Measurements from ENCODE around the gene LARGE1. TPM values are rescaled to one million over a fixed set of nuclear protein-coding genes. Genes with fewer than 3 reads are reported as not detected.

The LARGE1 gene
- total RNA-seq, 2 donors from 2014 or later, result 12.5 to 21.1 TPM

DNA sequence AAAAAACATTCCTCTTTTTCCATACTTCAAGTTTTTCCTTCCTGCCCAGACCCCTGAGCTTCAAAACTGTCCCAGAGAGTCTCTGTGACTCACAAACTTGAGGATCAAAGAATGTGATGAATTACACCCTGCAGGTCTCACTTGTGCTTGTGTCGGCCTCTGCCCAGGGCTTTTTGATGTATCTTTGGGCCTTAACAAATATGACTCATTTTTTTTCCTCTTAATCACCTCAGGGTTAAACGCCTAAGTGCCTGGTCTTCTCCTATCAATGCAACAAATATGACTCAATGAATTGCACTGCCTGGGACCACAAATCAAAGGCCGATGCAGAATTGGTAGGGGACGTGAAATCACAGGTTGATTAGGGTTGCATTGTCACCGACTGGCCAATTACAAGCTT lies 267.7 kb downstream of the LARGE1 start:
- no peaks in the 10 kb centered on the region for H3K27me3 ChIP-seq
- DNase-seq, result no peak
- TF ChIP-seq, protein P1, sequence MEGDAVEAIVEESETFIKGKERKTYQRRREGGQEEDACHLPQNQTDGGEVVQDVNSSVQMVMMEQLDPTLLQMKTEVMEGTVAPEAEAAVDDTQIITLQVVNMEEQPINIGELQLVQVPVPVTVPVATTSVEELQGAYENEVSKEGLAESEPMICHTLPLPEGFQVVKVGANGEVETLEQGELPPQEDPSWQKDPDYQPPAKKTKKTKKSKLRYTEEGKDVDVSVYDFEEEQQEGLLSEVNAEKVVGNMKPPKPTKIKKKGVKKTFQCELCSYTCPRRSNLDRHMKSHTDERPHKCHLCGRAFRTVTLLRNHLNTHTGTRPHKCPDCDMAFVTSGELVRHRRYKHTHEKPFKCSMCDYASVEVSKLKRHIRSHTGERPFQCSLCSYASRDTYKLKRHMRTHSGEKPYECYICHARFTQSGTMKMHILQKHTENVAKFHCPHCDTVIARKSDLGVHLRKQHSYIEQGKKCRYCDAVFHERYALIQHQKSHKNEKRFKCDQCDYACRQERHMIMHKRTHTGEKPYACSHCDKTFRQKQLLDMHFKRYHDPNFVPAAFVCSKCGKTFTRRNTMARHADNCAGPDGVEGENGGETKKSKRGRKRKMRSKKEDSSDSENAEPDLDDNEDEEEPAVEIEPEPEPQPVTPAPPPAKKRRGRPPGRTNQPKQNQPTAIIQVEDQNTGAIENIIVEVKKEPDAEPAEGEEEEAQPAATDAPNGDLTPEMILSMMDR (IDR thresholded peaks at IDR 0.05), result no peak
- no peak for TF ChIP-seq POLR2A (IDR thresholded peaks at IDR 0.05)
- ATAC-seq, result no peak
- peaks cover 4% of the 10 kb centered on the region for H3K4me1 ChIP-seq
- intact Hi-C loops (cut with DNase I), result no loop called here
- H3K9me3 ChIP-seq, result no peaks in the 10 kb centered on the region
- H3K36me3 ChIP-seq (replicated peaks in 1 of 2; ENCODE audit: insufficient read depth in 1 of 2, low read depth in 2 of 2), result no peaks in the 10 kb centered on the region
- H3K4me3 ChIP-seq, result no peak overlapping the region
- H3K27ac ChIP-seq, result no peak overlapping the region
- 52 to 57% methylated on average over 5 of the region's 5 CpGs for WGBS, 2 donors

DNA sequence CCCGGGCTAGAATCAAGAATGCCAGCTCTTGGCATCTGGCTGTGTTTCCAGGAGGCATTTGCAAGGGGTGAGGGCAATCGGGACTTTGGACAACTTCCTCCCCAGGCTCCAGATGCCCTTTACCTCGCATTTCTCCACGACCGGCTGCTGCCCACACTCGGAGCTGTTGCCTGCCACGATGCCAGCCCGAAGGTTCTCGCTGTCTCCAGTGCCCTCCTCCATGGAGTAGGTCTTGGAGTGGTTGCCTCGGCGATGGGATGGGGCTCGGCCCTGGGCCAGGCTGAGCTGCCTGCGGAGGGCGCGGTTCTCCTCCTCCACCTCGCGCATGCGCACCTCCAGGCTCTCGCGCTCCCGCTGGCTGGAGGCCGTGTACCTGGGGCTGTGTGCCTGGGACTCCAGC lies 270.0 kb downstream of the LARGE1 start:
- Histone ChIP-seq H3K9me3 (no peaks in the 10 kb centered on the region), H3K4me1 (no peaks in the 10 kb centered on the region), H3K36me3 (replicated peaks in 1 of 2; ENCODE audit: insufficient read depth in 1 of 2, low read depth in 2 of 2) (no peaks in the 10 kb centered on the region), H3K27ac (no peak overlapping the region), H3K27me3 (no peaks in the 10 kb centered on the region), H3K4me3 (no peak overlapping the region)
- intact Hi-C loops (cut with DNase I), result no loop called here
- ATAC-seq, result no peak
- 94 to 96% methylated on average over 8 to 22 of the region's 22 CpGs for WGBS, 2 donors
- no peak for TF ChIP-seq POLR2A (IDR thresholded peaks at IDR 0.05)
- TF ChIP-seq, protein P1 (IDR thresholded peaks at IDR 0.05), result no peak
- no peak for DNase-seq

DNA sequence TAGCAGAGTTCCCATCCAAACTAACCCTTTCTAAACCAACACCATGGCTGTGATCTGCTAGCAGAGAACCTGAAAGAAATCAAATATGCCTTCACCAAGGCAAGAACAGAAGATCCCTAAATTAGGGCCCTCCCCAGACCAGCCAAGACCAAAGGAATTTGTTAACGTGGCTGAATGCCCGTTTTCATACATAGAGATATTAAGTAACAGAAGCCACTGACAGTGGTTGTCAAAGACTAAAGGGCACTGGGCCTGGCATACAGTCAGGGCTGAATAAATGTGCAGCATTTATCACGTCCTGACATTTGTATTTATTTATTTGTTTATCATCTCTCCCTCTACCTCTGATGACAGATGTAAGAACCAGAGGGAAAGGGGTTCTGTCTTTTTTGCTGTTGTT lies 271.8 kb downstream of the LARGE1 start:
- Histone ChIP-seq H3K4me1 (no peaks in the 10 kb centered on the region), H3K27me3 (no peaks in the 10 kb centered on the region), H3K9me3 (no peaks in the 10 kb centered on the region), H3K36me3 (replicated peaks in 1 of 2; ENCODE audit: insufficient read depth in 1 of 2, low read depth in 2 of 2) (no peaks in the 10 kb centered on the region), H3K4me3 (no peak overlapping the region), H3K27ac (no peak overlapping the region)
- ATAC-seq, result no peak
- intact Hi-C loops (cut with DNase I), result no loop called here
- no peak for DNase-seq
- WGBS, 2 donors, result 73 to 85% methylated on average over 3 of the region's 3 CpGs
- TF ChIP-seq POLR2A (IDR thresholded peaks at IDR 0.05), result no peak
- TF ChIP-seq, protein P1 (IDR thresholded peaks at IDR 0.05), result no peak

DNA sequence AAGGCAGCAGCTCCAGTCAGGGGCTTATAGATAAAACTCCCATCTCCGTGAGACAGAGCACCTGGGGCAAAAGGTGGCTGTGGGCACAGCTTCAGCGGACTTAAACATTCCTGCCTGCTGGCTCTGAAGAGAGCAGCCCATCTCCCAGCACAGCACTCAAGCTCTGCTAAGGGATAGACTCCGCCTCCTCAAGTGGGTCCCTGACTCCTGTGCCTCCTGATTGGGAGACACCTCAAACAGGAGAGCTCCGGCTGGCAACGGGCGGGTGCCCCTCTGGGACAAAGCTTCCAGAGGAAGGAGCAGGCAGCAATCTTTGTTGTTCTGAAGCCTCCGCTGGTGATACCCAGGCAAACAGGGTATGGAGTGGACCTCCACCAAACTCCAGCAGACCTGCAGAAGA lies 279.4 kb downstream of the LARGE1 start:
- Histone ChIP-seq H3K27me3 (no peaks in the 10 kb centered on the region), H3K4me3 (no peak overlapping the region), H3K4me1 (no peaks in the 10 kb centered on the region), H3K36me3 (replicated peaks in 1 of 2; ENCODE audit: insufficient read depth in 1 of 2, low read depth in 2 of 2) (no peaks in the 10 kb centered on the region), H3K27ac (no peak overlapping the region), H3K9me3 (no peaks in the 10 kb centered on the region)
- ATAC-seq, result no peak
- DNase-seq, result no peak
- intact Hi-C loops (cut with DNase I), result no loop called here
- WGBS, 2 donors, result 89 to 96% methylated on average over 6 to 7 of the region's 7 CpGs
- TF ChIP-seq, protein P1 (IDR thresholded peaks at IDR 0.05), result no peak
- no peak for TF ChIP-seq POLR2A (IDR thresholded peaks at IDR 0.05)

DNA sequence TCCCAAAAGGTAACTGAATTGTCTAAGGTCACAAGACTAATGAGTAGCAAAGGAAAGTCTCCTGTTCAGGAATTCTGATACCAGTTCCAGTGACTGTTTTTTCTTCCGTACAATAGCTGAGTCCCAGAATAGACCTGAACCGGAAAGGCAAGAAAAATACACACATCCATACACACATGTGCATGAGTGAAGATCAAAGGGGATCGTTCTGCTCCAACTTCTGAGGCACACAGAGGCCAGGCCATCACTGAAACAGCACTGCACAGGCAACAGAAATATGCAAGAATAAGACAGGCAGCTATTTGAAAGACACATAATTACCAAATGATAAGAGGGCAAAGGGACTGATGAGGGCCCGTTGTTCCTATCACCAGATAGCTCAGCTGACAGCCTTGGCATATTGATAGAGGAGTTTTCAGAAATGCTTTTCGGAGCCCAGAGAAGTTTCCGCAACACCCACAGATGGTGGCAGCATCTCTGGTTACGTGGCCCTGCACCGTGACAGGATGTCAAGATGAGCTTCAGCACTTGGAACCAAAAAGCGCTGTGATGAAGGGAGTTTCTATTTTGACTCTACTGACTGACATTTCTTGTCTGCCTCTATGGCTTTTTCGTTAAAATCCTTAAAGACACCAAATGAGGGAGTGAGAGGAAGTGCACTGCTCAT lies 280.6 kb downstream of the LARGE1 start:
- Histone ChIP-seq H3K9me3 (no peaks in the 10 kb centered on the region), H3K4me3 (no peak overlapping the region), H3K27me3 (no peaks in the 10 kb centered on the region), H3K27ac (no peak overlapping the region), H3K4me1 (no peaks in the 10 kb centered on the region), H3K36me3 (replicated peaks in 1 of 2; ENCODE audit: insufficient read depth in 1 of 2, low read depth in 2 of 2) (no peaks in the 10 kb centered on the region)
- TF ChIP-seq, protein P1 (IDR thresholded peaks at IDR 0.05), result no peak
- 88 to 89% methylated on average over 10 of the region's 10 CpGs for WGBS, 2 donors
- intact Hi-C loops (cut with DNase I), result no loop called here
- no peak for DNase-seq
- ATAC-seq, result no peak

Measured in body of pancreas (tissue), 4 donors.